ENCODE results near the gene PLEKHA3. TPM values are rescaled to one million over a fixed set of nuclear protein-coding genes. Genes with fewer than 3 reads are reported as not detected.
A peak's percentile ranks its signal among the peaks of the same experiment; 100 is the strongest.

The PLEKHA3 gene
- total and polyA plus RNA-seq, 2 of the 4 experiments (the other 2 are of a cell fraction), result 3.9 to 5.5 TPM

DNA sequence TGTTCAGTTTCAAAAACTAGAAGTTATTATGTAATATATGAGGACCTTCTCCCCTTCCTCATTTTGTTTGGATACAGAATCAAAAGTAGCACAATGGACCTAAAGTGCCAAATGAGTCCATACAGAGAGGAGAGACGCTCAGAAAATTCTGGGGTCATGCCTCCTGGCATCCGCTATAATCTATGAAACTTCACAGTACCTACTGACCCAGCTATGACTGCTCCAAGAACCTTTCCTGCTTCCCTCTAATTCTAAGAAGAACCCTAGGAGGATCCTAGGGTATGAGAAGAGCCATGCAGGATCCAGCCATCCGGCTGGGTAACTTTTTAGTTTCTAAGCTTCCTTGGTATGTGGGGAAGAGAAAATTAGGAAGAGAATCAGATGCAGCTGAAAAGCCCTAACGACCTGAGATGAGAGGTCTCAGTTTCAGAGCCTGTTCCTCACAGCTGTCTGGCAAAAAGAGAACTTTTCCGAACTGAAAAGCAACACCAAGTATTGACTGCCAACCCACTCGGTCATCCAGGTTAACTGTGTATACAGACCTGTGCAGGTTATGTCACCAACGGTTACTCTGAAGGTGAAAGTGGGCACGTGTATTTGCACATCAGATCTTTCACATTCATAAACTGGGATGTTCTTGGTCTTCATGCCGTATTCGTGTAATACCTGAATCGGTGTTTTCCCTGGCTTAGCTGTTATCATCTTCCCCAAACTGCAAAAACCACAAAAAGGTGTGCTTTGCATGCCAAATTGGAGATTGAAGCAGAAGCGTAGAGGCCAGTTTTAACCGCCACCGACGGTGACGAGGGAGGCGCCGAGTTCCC lies 30.3 kb upstream of the PLEKHA3 start (continued):
- TF ChIP-seq CHD1 (IDR thresholded peaks at IDR 0.05; ENCODE audit: low read depth, low read length) (no peak), RFX5 (IDR thresholded peaks at IDR 0.05; ENCODE audit: low read depth, low read length) (no peak; the same call in 1 of the 2 replicates)

DNA sequence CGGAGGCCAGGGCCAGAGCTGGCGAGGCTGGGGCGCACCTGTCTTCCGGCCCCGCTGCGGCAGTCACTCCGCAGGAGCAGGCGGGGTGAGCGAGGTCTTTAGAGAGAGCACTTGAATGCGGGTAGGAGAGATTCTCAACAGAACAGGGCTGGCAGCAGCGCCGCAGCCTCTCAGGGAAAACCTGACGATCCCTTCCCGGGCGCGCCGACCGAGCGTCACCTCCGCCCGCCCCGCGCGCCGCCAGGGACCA lies 29.8 kb upstream of the PLEKHA3 start:
- peaks cover 21 to 34% of the 10 kb centered on the region in 2 experiments for H3K79me1 ChIP-seq (ENCODE audit: low read depth in 1 of 2, low read length in 2 of 2)
- BruUV-seq (replicated peaks), result no TSS peak
- no peak for DNase-seq
- intact Hi-C loops (cut with micrococcal nuclease) (loop anchor here (1.0 kb wide), 1 partner anchor 14 kb away; no protein-coding TSS in a partner anchor), in situ Hi-C loops (cut with MboI; ENCODE audit: low sequenced_read_pairs) (no loop called here), dilution Hi-C loops (cut with HindIII; ENCODE audit: low sequenced_read_pairs, unreplicated experiment) (no loop called here)
- WGBS, 2 experiments (ENCODE audit: extremely low coverage in 2 of 2, insufficient read length in 1 of 2), result 0% methylated on average over 1 of the region's 25 CpGs; no CpG with 5 or more reads in 1 of the 2 experiments
- H3K18ac ChIP-seq (ENCODE audit: low read depth, low read length), result no peak overlapping the region
- H3K9ac ChIP-seq (ENCODE audit: low read depth, low read length), result peak overlapping the region; percentile 91
- H4K5ac ChIP-seq (ENCODE audit: low read depth, low read length), result no peak overlapping the region
- peak overlapping the region; percentile 37; the same call in 1 of the 2 replicates for H3K4ac ChIP-seq (ENCODE audit: low read depth, low read length)
- H3K4me1 ChIP-seq (ENCODE audit: control insufficient read depth, insufficient read depth, low read length), result peaks cover 6% of the 10 kb centered on the region
- no peak overlapping the region; the same call in 1 of the 2 replicates for H2AK5ac ChIP-seq (ENCODE audit: low read depth, low read length)
- H3K9me1 ChIP-seq (ENCODE audit: insufficient read depth, low read length), result 0 out of 2 replicates have a peak, but pooled peaks cover 2% of the 10 kb centered on the region
- H3K14ac ChIP-seq (replicated peaks; ENCODE audit: low read depth, low read length), result peak overlapping the region; percentile 84
- peak overlapping the region; percentile 86 for H3K4me3 ChIP-seq (ENCODE audit: insufficient read depth, low read depth, low read length)
- no peaks in the 10 kb centered on the region for H3K9me3 ChIP-seq (ENCODE audit: control insufficient read depth, insufficient read depth, low read length)
- no peak overlapping the region for H3K56ac ChIP-seq (ENCODE audit: extremely low read depth, insufficient read depth, low read length)
- H3K23ac ChIP-seq (ENCODE audit: low read depth, low read length), result peak overlapping the region; percentile 96; the same call in 1 of the 2 replicates
- H3K36me3 ChIP-seq (ENCODE audit: control insufficient read depth, insufficient read depth, low read length), result peaks cover 13% of the 10 kb centered on the region
- H3K27me3 ChIP-seq (ENCODE audit: control insufficient read depth, insufficient read depth, low read length), result no peaks in the 10 kb centered on the region
- CTCF ChIA-PET, result no interaction called here
- ATAC-seq (ENCODE audit: low read depth), result no peak
- H3K27ac ChIP-seq (ENCODE audit: insufficient read depth, low read length), result peak overlapping the region; percentile 59
- no peak overlapping the region for H4K91ac ChIP-seq (ENCODE audit: insufficient read depth, low read depth, low read length)
- peak overlapping the region in 1 of 2 experiments; percentile 20; a peak in 2 of 4 replicates for H4K8ac ChIP-seq (ENCODE audit: low read depth in 2 of 2, low read length in 2 of 2)
- H4K20me1 ChIP-seq (ENCODE audit: insufficient read depth, low read length), result peaks cover 9% of the 10 kb centered on the region; the same call in 1 of the 2 replicates
- POLR2A ChIA-PET (ENCODE audit: unreplicated experiment), result interaction anchor here (0.7 to 1.0 kb wide), 2 partner anchors 26 to 73 kb away, joined by 3 to 6 read pairs; no protein-coding TSS in a partner anchor
- H2BK15ac ChIP-seq (ENCODE audit: low read depth, low read length), result no peak overlapping the region
- H2BK20ac ChIP-seq (ENCODE audit: low read depth, low read length), result no peak overlapping the region
- H2AFZ ChIP-seq (replicated peaks; ENCODE audit: low read length, poor library complexity), result peak overlapping the region; percentile 98
- peak overlapping the region; percentile 98 for H3K4me2 ChIP-seq (ENCODE audit: low read depth, low read length)
- H2AK9ac ChIP-seq (replicated peaks; ENCODE audit: low read depth, low read length, poor library complexity), result peak overlapping the region; percentile 66
- H2BK120ac ChIP-seq (ENCODE audit: low read depth, low read length), result no peak overlapping the region
- H2BK5ac ChIP-seq (ENCODE audit: low read depth, low read length, poor library complexity, severe bottlenecking), result no peak overlapping the region
- TF ChIP-seq, protein P1, sequence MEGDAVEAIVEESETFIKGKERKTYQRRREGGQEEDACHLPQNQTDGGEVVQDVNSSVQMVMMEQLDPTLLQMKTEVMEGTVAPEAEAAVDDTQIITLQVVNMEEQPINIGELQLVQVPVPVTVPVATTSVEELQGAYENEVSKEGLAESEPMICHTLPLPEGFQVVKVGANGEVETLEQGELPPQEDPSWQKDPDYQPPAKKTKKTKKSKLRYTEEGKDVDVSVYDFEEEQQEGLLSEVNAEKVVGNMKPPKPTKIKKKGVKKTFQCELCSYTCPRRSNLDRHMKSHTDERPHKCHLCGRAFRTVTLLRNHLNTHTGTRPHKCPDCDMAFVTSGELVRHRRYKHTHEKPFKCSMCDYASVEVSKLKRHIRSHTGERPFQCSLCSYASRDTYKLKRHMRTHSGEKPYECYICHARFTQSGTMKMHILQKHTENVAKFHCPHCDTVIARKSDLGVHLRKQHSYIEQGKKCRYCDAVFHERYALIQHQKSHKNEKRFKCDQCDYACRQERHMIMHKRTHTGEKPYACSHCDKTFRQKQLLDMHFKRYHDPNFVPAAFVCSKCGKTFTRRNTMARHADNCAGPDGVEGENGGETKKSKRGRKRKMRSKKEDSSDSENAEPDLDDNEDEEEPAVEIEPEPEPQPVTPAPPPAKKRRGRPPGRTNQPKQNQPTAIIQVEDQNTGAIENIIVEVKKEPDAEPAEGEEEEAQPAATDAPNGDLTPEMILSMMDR (conservative IDR thresholded peaks at IDR 0.05; ENCODE audit: low read depth, low read length), result no peak
- TF ChIP-seq, protein P2, sequence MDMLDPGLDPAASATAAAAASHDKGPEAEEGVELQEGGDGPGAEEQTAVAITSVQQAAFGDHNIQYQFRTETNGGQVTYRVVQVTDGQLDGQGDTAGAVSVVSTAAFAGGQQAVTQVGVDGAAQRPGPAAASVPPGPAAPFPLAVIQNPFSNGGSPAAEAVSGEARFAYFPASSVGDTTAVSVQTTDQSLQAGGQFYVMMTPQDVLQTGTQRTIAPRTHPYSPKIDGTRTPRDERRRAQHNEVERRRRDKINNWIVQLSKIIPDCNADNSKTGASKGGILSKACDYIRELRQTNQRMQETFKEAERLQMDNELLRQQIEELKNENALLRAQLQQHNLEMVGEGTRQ (IDR thresholded peaks at IDR 0.05; ENCODE audit: low read depth, low read length), result no peak
- TF ChIP-seq NFE2L2 (IDR thresholded peaks at IDR 0.05; ENCODE audit: low read depth, low read length), result no peak
- TF ChIP-seq, protein P3, sequence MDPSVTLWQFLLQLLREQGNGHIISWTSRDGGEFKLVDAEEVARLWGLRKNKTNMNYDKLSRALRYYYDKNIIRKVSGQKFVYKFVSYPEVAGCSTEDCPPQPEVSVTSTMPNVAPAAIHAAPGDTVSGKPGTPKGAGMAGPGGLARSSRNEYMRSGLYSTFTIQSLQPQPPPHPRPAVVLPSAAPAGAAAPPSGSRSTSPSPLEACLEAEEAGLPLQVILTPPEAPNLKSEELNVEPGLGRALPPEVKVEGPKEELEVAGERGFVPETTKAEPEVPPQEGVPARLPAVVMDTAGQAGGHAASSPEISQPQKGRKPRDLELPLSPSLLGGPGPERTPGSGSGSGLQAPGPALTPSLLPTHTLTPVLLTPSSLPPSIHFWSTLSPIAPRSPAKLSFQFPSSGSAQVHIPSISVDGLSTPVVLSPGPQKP (IDR thresholded peaks at IDR 0.05; ENCODE audit: borderline replicate concordance, low read depth, low read length), result no peak
- TF ChIP-seq RCOR1 (IDR thresholded peaks at IDR 0.05; ENCODE audit: insufficient replicate concordance, low read length), result no peak
- no peak for TF ChIP-seq SMC3 (IDR thresholded peaks at IDR 0.05; ENCODE audit: low read depth, low read length)
- no peak for TF ChIP-seq RAD21 (IDR thresholded peaks at IDR 0.05; ENCODE audit: low read length)
- TF ChIP-seq POLR2A (IDR thresholded peaks at IDR 0.05; ENCODE audit: low read depth, low read length), result no peak
- TF ChIP-seq CHD1 (IDR thresholded peaks at IDR 0.05; ENCODE audit: low read depth, low read length), result no peak
- TF ChIP-seq MAZ (IDR thresholded peaks at IDR 0.05; ENCODE audit: borderline replicate concordance, low read depth, low read length), result no peak
- TF ChIP-seq MXI1 (IDR thresholded peaks at IDR 0.05; ENCODE audit: borderline replicate concordance, low read depth, low read length), result no peak
